GM19099 (cell line): ENCODE measurements around the gene ARAP3.

Experiments used
- POLR2A ChIP-seq: IDR thresholded peaks from 3 replicates; pipeline ENCODE4 v1.6.1; 2011; ENCODE audit warnings: low read depth; ENCODE audit not compliant: insufficient read length; ENCODE audit errors: extremely low read depth

ARAP3 gene

GRCh38 chr5:141709699-141710267 lies 27.8 kb upstream of the ARAP3 start:
- TF ChIP-seq POLR2A, result no peak

- no peak for TF ChIP-seq POLR2A
Measured at GRCh38 chr5:141708016-141708415, 26.0 kb upstream of the ARAP3 start.

GRCh38 chr5:141707510-141707909 lies 25.5 kb upstream of the ARAP3 start:
- no peak for TF ChIP-seq POLR2A

- TF ChIP-seq POLR2A, result no peak
Measured at GRCh38 chr5:141706121-141706520, 24.1 kb upstream of the ARAP3 start.

GRCh38 chr5:141705469-141705868 lies 23.4 kb upstream of the ARAP3 start:
- TF ChIP-seq POLR2A, result no peak

GRCh38 chr5:141704782-141705297 lies 22.8 kb upstream of the ARAP3 start:
- TF ChIP-seq POLR2A, result no peak

- no peak for TF ChIP-seq POLR2A
Measured at GRCh38 chr5:141703133-141703561, 21.1 kb upstream of the ARAP3 start.

- TF ChIP-seq POLR2A, result no peak
Measured at GRCh38 chr5:141701360-141702119, 19.5 kb upstream of the ARAP3 start.

GRCh38 chr5:141697586-141697985 lies 15.6 kb upstream of the ARAP3 start:
- no peak for TF ChIP-seq POLR2A

GRCh38 chr5:141696431-141696830 lies 14.4 kb upstream of the ARAP3 start:
- TF ChIP-seq POLR2A, result no peak

- TF ChIP-seq POLR2A, result no peak
Measured at GRCh38 chr5:141695627-141696215, 13.7 kb upstream of the ARAP3 start.

- TF ChIP-seq POLR2A, result no peak
Measured at GRCh38 chr5:141694479-141694878, 12.4 kb upstream of the ARAP3 start.

GRCh38 chr5:141692919-141693725 lies 11.1 kb upstream of the ARAP3 start:
- no peak for TF ChIP-seq POLR2A

GRCh38 chr5:141692533-141692888 lies 10.5 kb upstream of the ARAP3 start:
- no peak for TF ChIP-seq POLR2A

GRCh38 chr5:141691867-141692532 lies 10.0 kb upstream of the ARAP3 start:
- TF ChIP-seq POLR2A, result no peak
